HS-5 (cell line): ENCODE data around the gene FGD3.

ENCODE experiments used
- DNase-seq: peaks from one replicate; pipeline ENCODE4 v3.0.0-alpha.2; 2012; ENCODE audit warnings: low read depth

The FGD3 gene

GRCh38 chr9:93028448-93029006 is 81.2 kb downstream of the FGD3 start:
- DNase-seq, result no peak

DNA sequence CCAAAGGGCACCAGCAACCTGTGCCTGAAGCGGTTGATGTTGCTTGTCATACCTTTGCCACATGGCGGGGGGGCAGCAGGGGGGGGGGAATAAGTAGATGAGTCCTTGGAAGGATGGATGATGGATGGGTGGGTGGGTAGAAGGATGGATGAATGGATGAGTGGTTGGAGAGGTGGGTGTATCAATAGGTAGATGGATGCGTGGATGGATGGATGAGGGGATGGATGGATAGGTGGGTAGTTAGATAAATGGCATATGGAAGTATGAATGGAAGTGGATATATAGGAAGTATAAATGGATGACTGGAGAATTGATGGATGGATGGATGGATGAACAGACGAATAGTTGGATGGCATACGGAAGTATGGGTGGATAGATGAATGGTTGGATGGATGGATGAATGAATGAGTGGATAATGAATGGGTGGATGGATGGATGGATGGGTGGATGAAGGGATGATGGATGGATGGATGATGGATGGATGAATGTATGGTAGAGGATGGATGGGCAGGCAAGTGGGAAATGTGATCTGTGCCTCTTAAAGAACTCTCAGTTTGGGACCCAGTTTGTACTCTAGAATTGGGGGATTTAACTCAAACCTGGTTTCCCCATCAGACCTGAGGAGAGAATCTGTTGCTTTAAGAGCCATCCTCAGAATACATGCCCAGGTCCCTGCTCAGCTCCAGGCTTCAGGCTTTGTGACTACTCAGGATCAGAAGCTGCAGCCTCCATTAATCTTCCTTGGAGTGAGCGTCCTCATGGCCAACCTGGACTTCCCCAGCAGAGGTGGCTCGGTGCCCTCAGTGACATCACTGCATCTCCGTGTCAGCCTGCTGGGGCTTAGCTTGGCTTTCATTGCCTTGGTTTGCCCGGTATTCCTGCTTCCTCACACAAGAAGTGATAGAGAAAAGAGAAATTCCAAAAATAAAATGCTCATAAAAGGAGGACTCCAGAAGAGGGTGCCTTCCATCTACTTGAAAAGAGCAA is 83.6 kb downstream of the FGD3 start:
- no peak for DNase-seq

GRCh38 chr9:93031629-93032430 is 84.5 kb downstream of the FGD3 start:
- DNase-seq, result no peak

- no peak for DNase-seq
Measured at GRCh38 chr9:93032545-93032944, 85.2 kb downstream of the FGD3 start.

DNA sequence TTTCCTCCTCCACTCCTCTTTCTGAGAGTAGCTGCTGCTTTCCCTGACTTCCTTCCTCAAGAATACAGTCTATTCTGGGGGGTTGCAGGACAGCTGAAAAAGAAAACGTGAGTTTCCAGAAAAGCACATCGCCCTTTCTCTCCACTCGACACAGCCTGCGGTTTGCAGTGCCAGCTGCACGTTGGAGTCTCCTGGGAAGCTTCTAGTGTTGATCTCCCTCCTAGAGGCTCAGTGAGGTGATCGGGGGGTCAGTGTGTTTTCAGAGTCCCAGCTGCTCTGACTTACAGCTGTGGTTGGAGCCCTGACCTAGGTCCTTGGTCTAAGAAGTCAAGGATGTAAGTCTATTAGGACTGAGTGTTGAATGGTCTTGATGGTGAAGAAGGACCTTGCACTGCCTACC is 86.2 kb downstream of the FGD3 start:
- DNase-seq, result no peak

DNA sequence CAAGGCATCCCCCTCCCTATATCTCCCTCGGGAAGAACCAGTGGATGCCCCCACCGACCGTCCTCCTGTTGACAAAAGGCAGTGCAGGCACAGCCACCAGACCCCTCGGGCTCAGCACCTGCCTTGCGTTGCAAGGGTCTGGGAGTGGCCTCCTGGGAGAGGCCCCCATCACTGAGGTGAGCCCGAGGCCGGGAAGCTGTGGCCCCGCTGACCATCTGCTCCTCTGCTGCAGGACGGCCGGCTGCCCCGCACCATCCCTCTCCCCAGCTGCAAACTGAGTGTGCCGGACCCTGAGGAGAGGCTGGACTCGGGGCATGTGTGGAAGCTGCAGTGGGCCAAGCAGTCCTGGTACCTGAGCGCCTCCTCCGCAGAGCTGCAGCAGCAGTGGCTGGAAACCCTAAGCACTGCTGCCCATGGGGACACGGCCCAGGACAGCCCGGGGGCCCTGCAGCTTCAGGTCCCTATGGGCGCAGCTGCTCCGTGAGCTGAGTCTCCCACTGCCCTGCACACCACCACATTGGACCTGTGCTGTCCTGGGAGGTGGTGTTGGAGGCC is 87.9 kb downstream of the FGD3 start:
- no peak for DNase-seq

DNA sequence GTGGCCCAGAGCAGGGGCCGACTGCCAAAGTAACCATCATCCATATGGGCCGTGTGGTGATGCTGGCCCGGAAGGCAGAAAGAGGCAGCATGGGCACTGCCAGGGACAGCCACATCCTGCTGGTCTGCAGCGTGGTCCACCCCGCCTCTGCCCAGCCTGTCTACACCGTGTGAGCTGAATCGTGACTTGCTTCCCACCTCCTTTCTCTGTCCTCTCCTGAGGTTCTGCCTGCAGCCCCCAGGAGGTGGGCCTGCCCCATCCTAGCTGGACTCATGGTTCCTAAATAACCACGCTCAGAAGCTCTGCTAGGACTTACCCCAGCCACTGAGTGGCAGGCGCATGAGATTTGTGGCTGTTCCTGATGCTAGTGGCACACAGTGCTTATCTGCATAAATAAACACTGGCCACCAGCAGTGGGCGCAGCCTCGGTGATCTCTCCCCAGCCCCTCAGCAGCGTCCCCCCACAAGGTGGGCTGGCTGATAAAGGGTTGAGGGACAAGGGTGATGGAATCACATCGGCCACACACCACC is 88.6 kb downstream of the FGD3 start:
- DNase-seq, result no peak

- no peak for DNase-seq
Measured at GRCh38 chr9:93036887-93037475, 89.7 kb downstream of the FGD3 start.

GRCh38 chr9:93037476-93037971 is 90.2 kb downstream of the FGD3 start:
- no peak for DNase-seq

GRCh38 chr9:93038918-93039317 is 91.6 kb downstream of the FGD3 start:
- no peak for DNase-seq

DNA sequence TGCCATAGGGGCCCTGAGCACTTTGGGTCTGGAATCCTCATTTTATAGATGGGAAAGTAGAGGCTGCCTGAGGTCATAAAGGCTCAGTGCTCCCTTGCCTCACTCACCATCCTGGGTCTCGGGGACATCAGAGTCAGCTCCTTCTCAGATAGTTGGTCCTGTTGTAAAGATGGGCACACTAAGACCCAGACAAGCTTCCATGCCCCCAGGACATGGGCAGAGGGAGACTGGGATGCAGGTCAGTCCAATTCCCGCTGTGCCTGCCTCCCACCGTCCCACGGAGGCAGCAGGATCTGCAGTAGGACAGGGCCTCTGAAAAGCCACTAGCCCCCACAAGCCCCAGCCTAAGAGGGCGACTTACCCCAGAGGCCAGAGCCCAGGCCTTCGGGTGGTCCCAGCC is 92.1 kb downstream of the FGD3 start:
- no peak for DNase-seq

DNA sequence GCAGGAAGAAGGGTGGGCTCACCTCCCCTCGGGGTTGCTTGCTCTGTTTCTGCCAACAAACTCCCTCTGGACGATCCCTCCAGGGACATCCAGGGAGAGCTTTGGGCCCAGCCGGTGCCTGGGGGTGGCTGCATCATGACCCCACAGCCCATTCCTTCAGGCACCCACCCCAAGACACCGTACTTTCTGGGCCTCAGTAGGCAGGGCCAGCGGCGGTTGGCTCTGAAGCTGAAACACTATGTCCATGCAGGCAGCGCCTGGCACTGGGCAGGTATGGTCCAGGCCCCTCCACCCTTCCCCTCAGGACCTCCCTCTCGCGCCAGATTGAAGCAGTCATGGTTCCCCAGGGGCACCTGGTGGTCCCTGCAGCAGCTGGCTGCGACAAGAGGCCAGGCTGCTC is 92.7 kb downstream of the FGD3 start:
- no peak for DNase-seq

- no peak for DNase-seq
Measured at GRCh38 chr9:93040409-93040808, 93.1 kb downstream of the FGD3 start.

- DNase-seq, result no peak
Measured at GRCh38 chr9:93041108-93041802, 93.9 kb downstream of the FGD3 start.

DNA sequence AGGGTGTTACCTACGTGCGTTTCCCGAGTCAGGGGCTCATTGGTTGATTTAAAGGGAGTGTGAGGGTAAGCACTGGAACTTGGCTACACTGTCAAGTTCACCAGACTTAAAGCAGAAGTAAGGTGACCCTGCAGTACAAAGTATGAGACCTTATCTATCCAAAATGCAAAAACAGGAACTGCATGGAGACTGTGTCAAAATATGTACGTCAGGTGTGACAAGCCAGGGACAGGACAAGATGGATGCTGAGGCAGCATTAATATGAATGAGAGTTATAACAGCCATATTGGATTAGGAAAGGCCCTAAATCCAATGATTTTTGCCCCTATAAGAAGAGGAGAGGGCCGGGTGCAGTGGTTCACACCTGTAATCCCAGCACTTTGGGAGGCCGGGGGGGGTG is 95.8 kb downstream of the FGD3 start:
- no peak for DNase-seq

DNA sequence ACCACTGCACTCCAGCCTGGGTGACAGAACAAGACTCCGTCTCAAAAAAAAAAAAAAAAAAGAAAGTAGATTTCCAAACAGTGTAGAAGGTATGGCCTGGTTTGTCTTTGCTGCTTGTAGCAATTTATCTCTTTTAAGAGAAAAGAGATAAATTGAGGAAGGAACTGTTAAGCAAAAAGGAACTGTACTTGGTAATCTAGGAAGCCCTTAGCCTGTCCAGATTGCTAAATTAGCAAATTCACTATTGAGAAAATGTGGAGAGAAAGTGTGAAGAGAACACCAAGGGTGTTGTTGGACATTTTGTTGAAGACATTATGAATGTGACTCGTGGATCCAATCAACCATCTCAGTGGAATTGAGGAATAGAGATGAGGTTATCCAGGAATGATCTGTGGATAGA is 98.2 kb downstream of the FGD3 start:
- no peak for DNase-seq

- DNase-seq, result no peak
Measured at GRCh38 chr9:93048566-93049448, 101.5 kb downstream of the FGD3 start.

DNA sequence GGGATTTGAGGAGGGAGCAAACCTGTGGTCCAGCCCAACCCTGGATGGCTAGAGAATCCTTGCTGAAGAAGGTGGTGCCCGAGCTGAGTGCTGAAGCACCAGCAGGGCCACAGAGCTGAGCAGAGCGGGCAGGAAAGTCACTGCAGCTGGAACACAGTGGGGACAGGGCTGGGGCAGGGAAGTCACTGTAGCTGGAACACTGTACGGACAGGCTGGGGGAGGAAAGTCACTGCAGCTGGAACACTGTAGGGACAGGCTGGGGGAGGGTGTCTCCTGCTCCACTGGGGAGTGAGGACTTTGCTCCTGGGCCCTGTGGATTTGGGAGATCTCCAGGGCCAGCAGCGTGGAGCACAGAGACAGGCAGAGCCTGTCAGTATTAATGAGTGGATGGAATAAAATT is 102.2 kb downstream of the FGD3 start:
- DNase-seq, result no peak

- no peak for DNase-seq
Measured at GRCh38 chr9:93050231-93050630, 102.9 kb downstream of the FGD3 start.

GRCh38 chr9:93051680-93052089 is 104.4 kb downstream of the FGD3 start:
- no peak for DNase-seq
